Stimulated activated CD8-positive, alpha-beta memory T cell treated with anti-CD3 and anti-CD28 coated beads, Interleukin-15, amount 100 ng/mL, for 1 hour (primary cell): Measurements from ENCODE around the gene NECAP2.
"Not testable (repeated sequence)": the region's sequence is repeated elsewhere in the genome, so short reads cannot be mapped to it uniquely, and the experiment has no call there.

Experiments used
- DNase-seq: peaks from one replicate; pipeline ENCODE4 v3.0.0-alpha.2; 2020; ENCODE audit warnings: low read depth

The NECAP2 gene

DNA sequence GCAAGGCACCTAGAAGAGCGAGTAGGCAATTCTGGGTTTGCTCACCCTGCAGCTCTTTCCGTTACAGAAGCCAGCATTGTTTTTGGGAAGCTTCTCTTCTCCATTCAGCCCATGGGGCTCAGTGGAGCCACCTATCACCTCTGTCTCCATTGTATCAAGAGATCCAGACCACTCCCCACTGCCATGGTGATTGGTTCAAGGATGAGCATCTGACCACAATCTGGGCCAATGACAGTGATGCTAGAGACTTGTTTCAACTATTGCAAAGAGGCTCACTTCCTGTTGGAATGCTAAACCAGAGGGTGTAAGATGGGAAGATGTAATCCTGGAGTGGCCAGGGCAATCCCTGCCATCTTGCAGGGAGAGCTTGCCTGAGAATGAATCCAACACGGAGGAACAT is 9.9 kb upstream of the NECAP2 start:
- no peak for DNase-seq

DNA sequence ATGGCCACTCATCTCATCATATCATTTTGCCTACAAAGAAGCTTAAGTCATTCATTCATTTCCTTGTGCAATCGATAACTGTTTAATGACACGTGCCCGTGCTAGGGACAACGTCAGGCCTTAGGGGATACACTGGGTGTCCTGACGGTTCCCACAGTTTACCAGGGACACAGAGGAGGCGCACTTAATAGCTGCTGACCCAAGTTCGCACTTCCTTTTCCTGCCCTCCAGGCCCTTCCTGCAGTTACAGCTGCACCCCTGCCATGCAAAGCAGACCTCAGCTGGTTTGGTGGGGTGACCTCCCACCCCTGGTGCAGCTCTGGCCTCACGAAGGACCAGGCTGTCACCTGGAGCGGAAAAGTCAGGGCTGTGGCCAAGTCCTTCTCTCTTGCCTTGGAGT is 7.5 kb upstream of the NECAP2 start:
- no peak for DNase-seq

- DNase-seq, result no peak
These were observed 6.5 kb upstream of the NECAP2 start for GRCh38 chr1:16434007-16434406.

DNA sequence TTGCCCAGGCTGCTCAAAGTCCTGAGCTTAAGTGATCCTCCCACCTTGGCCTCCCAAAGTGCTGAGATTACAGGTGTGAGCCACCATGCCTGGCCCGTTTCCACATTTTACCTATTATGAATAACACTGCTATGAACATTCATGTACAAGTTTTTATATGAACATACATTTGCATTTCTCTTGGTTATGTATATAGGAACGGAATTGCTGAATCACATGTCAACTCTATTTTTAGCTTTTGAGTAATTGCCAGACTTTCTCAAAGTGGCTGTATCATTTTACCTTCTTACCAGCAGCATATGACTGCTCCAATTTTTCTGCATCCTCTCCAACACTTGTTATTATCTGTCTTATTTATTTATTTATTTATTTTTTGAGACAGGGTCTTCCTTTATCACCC is 6.0 kb upstream of the NECAP2 start:
- no peak for DNase-seq

GRCh38 chr1:16436946-16437474 is 3.5 kb upstream of the NECAP2 start, which contains the start of gene SPATA21:
TSS of gene SPATA21 (minus strand) at chr1:16437424. CDS start at chr1:16431371, 6,053 bp downstream.
- no peak for DNase-seq

GRCh38 chr1:16438516-16438915 is 2.0 kb upstream of the NECAP2 start:
- no peak for DNase-seq

DNA sequence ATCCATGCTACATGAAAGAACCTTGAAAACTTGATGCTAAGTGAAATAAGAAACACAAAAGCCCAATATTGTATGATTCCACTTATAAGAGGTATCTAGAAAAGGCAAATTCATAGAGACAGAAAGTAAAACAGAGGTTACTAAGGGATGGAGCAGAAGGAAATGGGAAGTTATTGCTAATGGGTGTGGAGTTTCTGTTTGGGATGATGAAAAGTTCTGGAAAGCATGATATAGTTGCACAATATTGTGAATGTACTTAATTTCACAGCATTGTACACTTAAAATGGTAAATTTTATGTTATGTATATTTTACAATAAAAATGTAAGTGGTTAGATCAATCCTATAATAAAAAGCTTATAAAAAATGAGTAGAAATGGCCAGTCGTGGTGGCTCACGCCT is 1.6 kb upstream of the NECAP2 start:
- DNase-seq, result no peak

- DNase-seq, result no peak
These were observed 424 bp upstream of the NECAP2 start for GRCh38 chr1:16440131-16440469.

- DNase-seq, result no peak
These were observed 750 bp downstream of the NECAP2 start for GRCh38 chr1:16441282-16441665.

DNA sequence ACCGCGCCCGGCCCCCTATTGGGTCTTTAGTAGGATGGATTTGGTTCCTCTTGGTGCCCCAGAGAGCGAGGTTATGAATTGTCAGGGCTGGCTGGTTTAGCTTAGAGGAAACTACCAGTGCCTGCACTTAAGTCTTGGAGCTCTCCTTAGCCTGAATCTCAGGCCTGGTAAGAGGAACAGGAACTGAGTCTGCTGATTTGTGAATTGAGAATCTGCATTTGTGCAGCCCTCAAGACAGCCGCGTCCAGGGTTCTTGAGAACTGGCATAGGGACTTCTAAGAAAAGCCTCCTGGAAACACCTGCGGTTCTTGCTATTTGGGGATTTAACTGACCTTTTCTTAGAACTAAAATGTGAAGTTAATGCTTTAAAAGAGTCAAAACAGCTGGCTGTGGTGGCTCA is 1.7 kb downstream of the NECAP2 start:
- no peak for DNase-seq

GRCh38 chr1:16442941-16443340 is 2.4 kb downstream of the NECAP2 start:
- no peak for DNase-seq

- no peak for DNase-seq
These were observed 3.6 kb downstream of the NECAP2 start for GRCh38 chr1:16443975-16444770.

GRCh38 chr1:16445052-16445451 is 4.5 kb downstream of the NECAP2 start:
- no peak for DNase-seq

- DNase-seq, result no peak
These were observed 5.6 kb downstream of the NECAP2 start for GRCh38 chr1:16446116-16446515.

DNA sequence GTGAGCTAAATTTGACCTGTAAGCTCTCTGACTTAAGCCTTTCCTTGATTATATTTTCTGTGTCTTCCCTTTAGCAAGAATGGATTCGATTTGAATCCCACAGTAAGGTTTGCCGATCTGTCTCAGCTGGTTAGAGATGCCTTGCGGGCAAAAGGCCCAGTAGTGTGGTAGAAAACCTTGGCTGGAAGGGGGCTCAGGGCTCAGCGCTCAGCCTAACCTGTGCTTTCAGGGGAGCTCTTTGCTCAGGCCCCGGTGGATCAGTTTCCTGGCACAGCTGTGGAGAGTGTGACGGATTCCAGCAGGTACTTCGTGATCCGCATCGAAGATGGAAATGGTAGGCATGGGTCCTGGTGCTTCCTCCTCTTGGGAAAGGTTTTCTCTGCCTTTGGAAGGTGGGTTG is 7.1 kb downstream of the NECAP2 start:
- no peak for DNase-seq

GRCh38 chr1:16449065-16449464 is 8.5 kb downstream of the NECAP2 start:
- DNase-seq, result no peak

DNA sequence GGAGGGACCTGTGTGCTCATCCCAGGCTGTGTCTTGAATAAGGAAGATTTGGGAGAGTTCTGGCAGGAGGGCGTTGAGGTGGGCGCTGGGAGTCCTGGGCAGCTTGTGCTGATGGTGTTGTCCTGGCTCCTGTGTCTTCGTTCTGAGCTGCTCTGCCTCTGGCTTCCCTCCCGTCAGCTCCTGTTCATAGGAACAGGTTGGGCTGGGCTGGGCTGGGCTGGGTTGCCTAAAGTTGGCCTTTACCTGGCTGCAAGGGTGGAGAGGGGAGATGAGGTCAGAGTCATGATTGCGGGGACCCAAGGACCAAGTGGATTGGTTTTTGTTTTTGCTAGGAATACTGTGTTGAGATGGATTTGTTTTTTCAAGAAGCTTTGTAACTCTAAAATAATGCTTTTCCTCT is 9.1 kb downstream of the NECAP2 start:
- no peak for DNase-seq

DNA sequence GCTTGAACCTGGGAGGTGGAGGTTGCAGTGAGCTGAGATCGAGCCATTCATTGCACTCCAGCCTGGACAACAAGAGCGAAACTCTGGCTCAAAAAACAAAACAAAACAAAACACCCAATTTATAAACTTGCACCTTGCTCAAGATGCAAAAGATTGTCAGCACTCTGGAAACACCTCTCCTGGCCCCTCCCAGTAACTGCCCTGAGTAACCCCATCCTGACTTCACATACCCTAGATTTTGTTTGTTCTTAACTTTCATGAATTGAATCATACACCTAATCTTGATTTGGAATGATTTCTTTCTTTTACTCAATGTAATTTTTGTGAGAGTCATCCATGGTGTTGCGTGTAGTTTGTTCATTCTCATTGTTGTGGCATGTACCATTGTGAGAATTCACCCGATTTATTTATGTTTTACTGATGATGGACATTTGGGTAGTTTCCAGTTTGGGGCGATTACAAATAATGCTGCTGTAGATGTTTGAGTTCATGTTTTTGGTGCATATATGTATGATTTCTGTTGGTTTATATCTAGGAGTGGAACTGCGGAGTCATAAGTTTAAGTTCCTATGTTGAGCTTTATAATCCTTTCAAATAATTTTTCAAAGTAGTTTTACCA is 10.4 kb downstream of the NECAP2 start:
- no peak for DNase-seq

- DNase-seq, result no peak
These were observed 11.5 kb downstream of the NECAP2 start for GRCh38 chr1:16451841-16452528.

GRCh38 chr1:16454909-16455308 is 14.4 kb downstream of the NECAP2 start:
- DNase-seq, result not testable (repeated sequence)

DNA sequence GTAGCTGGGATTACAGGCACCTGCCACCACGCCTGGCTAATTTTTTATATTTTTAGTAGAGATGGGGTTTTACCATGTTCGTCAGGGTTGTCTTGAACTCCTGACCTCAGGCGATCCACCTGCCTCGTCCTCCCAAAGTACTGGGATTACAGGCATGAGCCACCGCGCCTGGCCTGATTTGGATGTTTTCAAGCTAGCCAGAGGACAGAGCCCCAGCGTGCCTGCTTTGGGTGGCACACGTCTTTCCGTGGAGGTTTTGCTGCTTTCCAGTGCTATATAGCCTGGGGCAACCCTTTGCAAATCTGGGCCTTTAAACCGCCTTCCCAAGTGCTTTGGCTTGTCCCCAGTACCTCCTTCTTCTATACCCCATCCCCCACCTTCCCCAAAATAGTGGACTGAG is 15.6 kb downstream of the NECAP2 start:
- DNase-seq, result not testable (repeated sequence)

DNA sequence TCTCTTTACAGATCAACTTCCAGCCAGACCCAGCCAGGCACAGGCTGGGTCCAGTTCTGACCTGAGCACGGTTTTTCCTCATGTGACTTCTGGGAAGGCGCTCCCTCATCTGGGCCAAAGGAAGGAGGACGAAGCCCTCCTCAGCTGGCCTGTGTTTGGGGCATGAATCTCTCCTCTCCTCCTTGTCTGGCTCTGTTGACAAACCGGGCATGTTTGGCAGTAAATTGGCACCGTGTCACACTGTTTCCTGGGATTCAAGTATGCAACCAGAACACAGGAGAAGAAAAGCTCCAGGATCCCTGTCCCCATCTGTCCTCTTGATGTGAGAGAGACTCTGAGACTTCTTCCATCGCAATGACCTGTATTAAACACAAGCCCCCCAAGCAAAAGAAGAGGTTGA is 18.3 kb downstream of the NECAP2 start:
- no peak for DNase-seq

DNA sequence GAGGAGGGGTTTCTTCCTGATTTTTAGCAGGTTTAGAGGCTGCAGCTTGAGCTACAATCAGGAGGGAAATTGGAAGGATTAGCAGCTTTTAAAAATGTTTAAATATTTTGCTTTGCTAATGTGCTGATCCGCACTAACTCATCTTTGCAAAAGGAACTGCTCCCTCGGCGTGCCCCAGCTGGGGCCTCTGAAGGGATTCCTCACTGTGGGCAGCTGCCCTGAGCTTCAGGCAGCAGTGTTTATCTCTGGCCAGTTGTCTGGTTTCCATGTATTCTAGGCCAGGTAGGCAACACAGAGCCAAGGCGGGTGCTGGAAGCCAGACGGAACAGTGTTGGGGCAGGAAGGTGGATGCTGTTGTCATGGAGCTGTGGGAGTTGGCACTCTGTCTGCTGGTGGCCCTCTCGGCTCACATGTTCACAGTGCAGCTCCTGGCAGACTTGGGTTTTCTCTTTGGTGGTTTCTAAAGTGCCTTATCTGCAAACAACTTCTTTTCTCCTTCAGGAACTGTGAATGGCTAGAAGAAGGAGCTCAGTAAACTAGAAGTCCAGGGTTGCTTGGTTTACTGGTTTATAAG is 18.9 kb downstream of the NECAP2 start:
- DNase-seq, result no peak
